Measurements from ENCODE around the gene CRTAC1.

The CRTAC1 gene

GRCh38 chr10:97852277-97852676 is 178.1 kb downstream of the CRTAC1 start:
- peaks cover 6% of the 10 kb centered on the region for H3K4me1 Mint-ChIP-seq
- H3K27me3 Mint-ChIP-seq (ENCODE audit: low read depth, poor library complexity) = peaks cover 69% of the 10 kb centered on the region
- H3K9me3 Mint-ChIP-seq = no peaks in the 10 kb centered on the region
- DNase-seq = no peak
- H3K4me3 Mint-ChIP-seq = no peak overlapping the region
- H3K27ac Mint-ChIP-seq = no peak overlapping the region
- H3K36me3 Mint-ChIP-seq (ENCODE audit: low read depth) = no peaks in the 10 kb centered on the region
- no peak for TF ChIP-seq CTCF (IDR thresholded peaks at IDR 0.05)

- H3K36me3 Mint-ChIP-seq (ENCODE audit: low read depth) = no peaks in the 10 kb centered on the region
- peaks cover 6% of the 10 kb centered on the region for H3K4me1 Mint-ChIP-seq
- H3K27ac Mint-ChIP-seq = no peak overlapping the region
- TF ChIP-seq CTCF (IDR thresholded peaks at IDR 0.05) = no peak
- DNase-seq = no peak
- H3K4me3 Mint-ChIP-seq = no peak overlapping the region
- H3K9me3 Mint-ChIP-seq = no peaks in the 10 kb centered on the region
- peaks cover 61% of the 10 kb centered on the region for H3K27me3 Mint-ChIP-seq (ENCODE audit: low read depth, poor library complexity)
These were observed 178.9 kb downstream of the CRTAC1 start for GRCh38 chr10:97851341-97852001.

- Mint-ChIP-seq H3K27me3 (ENCODE audit: low read depth, poor library complexity) (peaks cover 52% of the 10 kb centered on the region), H3K4me1 (peaks cover 6% of the 10 kb centered on the region), H3K4me3 (no peak overlapping the region), H3K9me3 (no peaks in the 10 kb centered on the region), H3K36me3 (ENCODE audit: low read depth) (no peaks in the 10 kb centered on the region), H3K27ac (no peak overlapping the region)
- no peak for DNase-seq
- no peak for TF ChIP-seq CTCF (IDR thresholded peaks at IDR 0.05)
These were observed 180.0 kb downstream of the CRTAC1 start for GRCh38 chr10:97850446-97850845.

- H3K4me3 Mint-ChIP-seq = peak within 1 kb of the TSS; percentile 63
- no peak for TF ChIP-seq CTCF (IDR thresholded peaks at IDR 0.05)
- H3K27ac Mint-ChIP-seq = no peak within 1 kb of the TSS
- H3K4me1 Mint-ChIP-seq = peaks cover 6% of the 10 kb centered on the region
- DNase-seq = peak; percentile 91
- peaks cover 46% of the 10 kb centered on the region for H3K27me3 Mint-ChIP-seq (ENCODE audit: low read depth, poor library complexity)
- H3K36me3 Mint-ChIP-seq (ENCODE audit: low read depth) = no peaks in the 10 kb centered on the region
- no peaks in the 10 kb centered on the region for H3K9me3 Mint-ChIP-seq
These were observed 180.6 kb downstream of the CRTAC1 start, which contains the start of gene GOLGA7B for GRCh38 chr10:97849687-97850402. TSS of gene GOLGA7B (plus strand) at chr10:97849843. CDS start at chr10:97850304, 461 bp downstream.

- no peak overlapping the region for H3K27ac Mint-ChIP-seq
- peak overlapping the region; percentile 63 for H3K4me3 Mint-ChIP-seq
- H3K4me1 Mint-ChIP-seq = peaks cover 6% of the 10 kb centered on the region
- no peaks in the 10 kb centered on the region for H3K9me3 Mint-ChIP-seq
- DNase-seq = no peak
- no peaks in the 10 kb centered on the region for H3K36me3 Mint-ChIP-seq (ENCODE audit: low read depth)
- H3K27me3 Mint-ChIP-seq (ENCODE audit: low read depth, poor library complexity) = peaks cover 39% of the 10 kb centered on the region
- TF ChIP-seq CTCF (IDR thresholded peaks at IDR 0.05) = no peak
These were observed 181.2 kb downstream of the CRTAC1 start for GRCh38 chr10:97849103-97849686.
